Muscle layer of duodenum (tissue), 2 donors: ENCODE data around the gene ELMO1.

Experiments
- H3K27ac ChIP-seq: one replicate; pipeline ENCODE4 v1.7.0; 2013; ENCODE audit warnings: mild to moderate bottlenecking, low read length
- H3K27me3 ChIP-seq: one replicate; pipeline ENCODE4 v1.7.0; 2013; ENCODE audit warnings: low read depth, mild to moderate bottlenecking, control low read depth, low read length
- H3K36me3 ChIP-seq, 2 donors: one replicate each; pipeline ENCODE4 v1.7.0; 2013; ENCODE audit warnings: low read length in 2 of 2, control low read depth in 1 of 2, mild to moderate bottlenecking in 1 of 2; ENCODE audit not compliant: insufficient read depth in 2 of 2, control insufficient read depth in 1 of 2
- H3K4me1 ChIP-seq, 2 donors: one replicate each; pipeline ENCODE4 v1.7.0; 2013; ENCODE audit warnings: low read length in 2 of 2, mild to moderate bottlenecking in 2 of 2, control low read depth in 1 of 2, moderate library complexity in 1 of 2; ENCODE audit not compliant: insufficient read depth in 2 of 2, control insufficient read depth in 1 of 2
- H3K4me3 ChIP-seq, 2 donors: one replicate each; pipeline ENCODE4 v1.7.0; 2013; ENCODE audit warnings: low read length in 2 of 2, low read depth in 1 of 2, mild to moderate bottlenecking in 1 of 2
- H3K9me3 ChIP-seq, 2 donors: one replicate each; pipeline ENCODE4 v1.7.0; 2013; ENCODE audit warnings: low read length in 2 of 2, control low read depth in 1 of 2, mild to moderate bottlenecking in 1 of 2; ENCODE audit not compliant: control insufficient read depth in 1 of 2
- donor health status: healthy.

Gene ELMO1

DNA sequence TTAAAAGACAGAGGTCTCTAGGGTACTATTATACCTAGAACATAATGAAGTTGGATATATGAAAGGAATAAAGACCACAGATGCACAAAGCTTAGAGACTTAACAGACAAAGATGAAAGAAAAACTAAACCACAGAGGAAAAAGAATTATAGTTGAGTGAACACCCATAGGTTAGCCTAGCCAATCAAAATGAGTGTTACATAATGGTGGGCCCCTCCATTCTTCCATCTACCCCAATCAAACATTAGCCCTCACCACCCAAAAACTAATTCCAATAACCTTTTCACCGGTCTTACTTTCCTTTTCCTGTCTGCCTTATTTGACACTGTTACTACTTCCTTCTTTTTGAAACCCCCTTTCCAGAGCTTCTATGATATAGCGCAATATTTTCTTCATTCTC is 130.1 kb downstream of the ELMO1 start:
- no peak overlapping the region for H3K27ac ChIP-seq
- peaks cover 0 to 3% of the 10 kb centered on the region in 2 donors for H3K4me1 ChIP-seq

DNA sequence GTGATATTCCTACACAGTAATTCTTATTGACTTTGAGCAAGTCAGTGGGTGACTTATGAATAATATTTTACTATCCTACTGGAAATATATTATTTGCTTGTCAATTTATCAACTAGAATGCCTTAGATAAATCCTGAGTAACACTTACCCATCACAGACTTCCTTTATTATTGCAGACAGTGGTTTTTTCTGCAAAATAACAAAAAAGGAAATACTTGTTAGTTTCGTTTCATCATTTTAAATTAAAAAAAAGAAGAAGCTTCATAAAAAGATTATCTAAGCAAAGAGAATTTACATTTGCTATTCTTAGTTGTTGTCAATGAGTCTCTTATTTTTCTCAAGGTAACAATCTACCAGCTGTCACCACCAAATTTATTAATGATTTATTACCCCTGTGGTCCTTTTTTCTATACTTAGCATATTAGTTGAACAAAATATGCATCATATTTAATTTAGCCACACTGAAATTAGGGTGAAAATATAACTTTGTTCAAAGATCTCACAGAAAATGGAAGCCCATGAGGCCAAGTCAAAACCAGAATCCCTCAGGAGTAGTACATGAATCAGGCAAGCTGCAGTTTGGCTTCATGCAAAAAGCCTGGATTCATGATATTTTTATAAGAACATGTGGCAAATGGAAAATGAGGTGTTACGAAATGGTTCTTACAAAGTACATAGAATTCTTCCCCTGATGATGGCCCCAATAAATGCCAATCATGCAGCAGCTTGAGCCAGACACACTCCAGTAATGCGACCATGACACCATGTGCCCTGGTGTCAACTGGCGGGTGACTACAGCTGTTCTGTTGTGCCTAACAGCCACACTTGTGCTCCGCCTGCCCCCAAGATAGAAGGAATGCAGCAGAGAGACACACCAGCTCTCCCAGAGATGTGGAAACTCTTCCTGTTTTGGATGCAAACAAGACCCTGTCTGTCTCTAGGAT is 132.6 kb downstream of the ELMO1 start:
- Histone ChIP-seq H3K4me3 (no peak overlapping the region), H3K27ac (no peak overlapping the region), H3K9me3 (no peaks in the 10 kb centered on the region), H3K4me1 (peaks cover 0 to 10% of the 10 kb centered on the region in 2 donors), H3K27me3 (no peaks in the 10 kb centered on the region), H3K36me3 (no peaks in the 10 kb centered on the region)

More for the DNA sequence above, 130.1 kb downstream of the ELMO1 start:
- H3K9me3 ChIP-seq = no peaks in the 10 kb centered on the region
- H3K36me3 ChIP-seq = no peaks in the 10 kb centered on the region
- no peak overlapping the region for H3K4me3 ChIP-seq
- no peaks in the 10 kb centered on the region for H3K27me3 ChIP-seq

DNA sequence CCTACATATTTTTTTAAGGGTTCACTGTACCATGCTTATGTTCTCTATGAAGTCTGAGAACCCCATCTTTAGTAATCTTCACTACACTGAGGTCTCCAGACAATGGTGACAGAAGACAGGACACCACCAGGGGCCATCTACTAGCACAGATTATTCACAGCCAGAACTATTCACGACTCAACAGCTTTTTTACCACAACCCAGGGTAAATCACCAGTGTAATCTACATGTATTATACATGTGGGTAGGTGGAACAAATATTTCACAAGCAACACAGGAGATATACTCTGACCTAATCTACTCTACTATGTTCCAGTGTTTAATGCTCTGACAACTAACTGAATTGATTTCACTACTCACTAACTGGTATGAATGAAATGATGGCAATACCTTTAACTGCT is 136.1 kb downstream of the ELMO1 start:
- no peaks in the 10 kb centered on the region for H3K27me3 ChIP-seq
- H3K9me3 ChIP-seq = no peaks in the 10 kb centered on the region
- H3K4me3 ChIP-seq = no peak overlapping the region
- H3K36me3 ChIP-seq = no peaks in the 10 kb centered on the region
- peaks cover 7 to 22% of the 10 kb centered on the region in 2 donors for H3K4me1 ChIP-seq
- H3K27ac ChIP-seq = no peak overlapping the region

DNA sequence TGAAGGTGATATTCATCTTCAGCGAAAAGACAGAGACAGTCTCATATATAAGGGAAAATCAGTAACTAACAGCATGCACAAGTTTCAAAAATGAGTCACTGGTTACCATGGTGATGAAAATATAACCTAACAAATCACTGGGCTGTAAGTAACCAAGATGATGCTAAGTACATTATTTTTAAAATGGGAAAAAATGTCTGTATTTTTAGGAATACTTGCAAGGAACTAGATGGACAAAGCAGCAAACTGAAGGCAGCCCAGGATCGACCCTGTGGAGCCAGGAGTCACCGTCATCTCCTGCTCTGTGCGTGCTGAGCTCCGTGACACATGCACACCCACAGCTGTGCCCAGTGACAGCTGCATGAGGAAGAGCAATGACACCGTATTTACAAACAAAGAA is 137.3 kb downstream of the ELMO1 start:
- Histone ChIP-seq H3K27ac (peak overlapping the region; percentile 2), H3K27me3 (no peaks in the 10 kb centered on the region), H3K9me3 (no peaks in the 10 kb centered on the region), H3K4me3 (no peak overlapping the region), H3K4me1 (peaks cover 7 to 19% of the 10 kb centered on the region in 2 donors), H3K36me3 (no peaks in the 10 kb centered on the region)

DNA sequence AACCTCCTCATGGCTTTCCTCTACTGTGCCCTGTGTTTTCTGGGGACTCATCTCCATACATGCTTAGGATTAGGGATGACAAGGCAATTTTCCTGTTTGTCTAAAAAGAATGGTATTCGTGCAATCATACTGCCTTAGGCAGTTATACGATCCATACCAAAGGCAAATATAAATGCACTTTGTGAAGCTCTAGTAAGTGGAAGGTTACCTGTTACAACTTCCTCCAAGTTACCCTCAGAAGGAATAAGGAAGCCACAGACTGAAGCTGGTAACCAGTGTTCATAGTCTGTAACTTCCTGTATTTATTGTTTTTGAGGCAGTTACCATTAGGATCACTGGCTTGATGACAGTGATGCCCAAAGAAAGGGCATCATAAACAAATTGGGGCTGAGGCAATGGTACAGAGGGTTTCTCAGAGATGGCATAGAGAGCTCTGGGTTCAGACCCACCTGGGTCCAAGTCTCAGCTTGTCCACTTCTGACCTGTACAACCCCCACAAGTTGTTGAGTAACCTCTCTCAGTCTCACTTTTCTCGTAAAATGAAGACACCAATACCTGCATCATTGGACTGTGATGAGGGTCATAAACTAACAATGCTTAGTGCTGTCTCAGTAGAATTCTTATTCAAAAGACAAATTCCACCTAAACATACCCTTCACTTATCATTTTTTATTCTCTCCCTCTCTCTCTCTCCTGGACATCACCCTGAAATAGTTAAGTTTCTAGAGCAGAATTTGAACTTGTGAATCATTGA is 138.2 kb downstream of the ELMO1 start:
- Histone ChIP-seq H3K27ac (peak overlapping the region; percentile 2), H3K36me3 (no peaks in the 10 kb centered on the region), H3K4me3 (no peak overlapping the region), H3K4me1 (peaks cover 7 to 19% of the 10 kb centered on the region in 2 donors), H3K27me3 (no peaks in the 10 kb centered on the region), H3K9me3 (no peaks in the 10 kb centered on the region)

DNA sequence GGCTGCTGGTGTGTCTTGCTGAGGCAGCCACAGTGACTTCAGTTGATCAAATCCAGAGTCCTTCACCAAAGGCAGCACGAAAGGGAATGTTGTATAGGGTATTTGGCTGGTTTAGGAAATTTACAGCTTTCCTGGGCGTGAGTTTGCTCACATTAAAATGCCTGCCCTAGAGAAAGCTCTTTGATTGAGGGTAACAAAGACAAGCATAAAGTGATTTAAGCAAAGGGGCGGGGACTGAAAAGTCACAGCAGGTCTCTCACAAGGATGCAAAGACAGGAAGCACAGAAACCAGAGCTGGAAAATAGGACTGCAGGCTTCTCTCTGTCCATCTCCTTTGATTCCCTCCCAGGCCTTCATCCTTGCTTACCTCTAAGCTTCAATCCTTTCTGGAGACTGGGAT is 139.2 kb downstream of the ELMO1 start:
- H3K36me3 ChIP-seq = no peaks in the 10 kb centered on the region
- H3K4me1 ChIP-seq = peaks cover 7 to 22% of the 10 kb centered on the region in 2 donors

DNA sequence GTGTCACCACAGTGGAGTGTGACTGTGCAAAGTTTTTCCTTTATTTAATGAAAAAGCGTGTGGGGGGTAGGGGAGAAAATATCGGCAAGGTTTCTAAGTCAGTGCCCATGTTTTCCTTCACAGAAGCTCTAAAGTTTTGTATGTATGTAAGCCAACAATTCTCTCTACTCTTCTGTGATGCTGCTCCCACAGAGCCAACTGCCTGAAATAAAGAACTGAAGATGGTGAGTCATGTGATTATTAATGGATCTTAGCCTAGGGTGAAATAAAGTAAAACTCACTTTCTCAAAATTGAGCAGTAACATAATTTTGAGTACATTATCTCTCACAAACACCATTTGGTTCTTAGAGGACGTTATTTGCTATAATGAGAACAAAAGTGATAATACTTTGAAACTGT is 143.7 kb downstream of the ELMO1 start:
- Histone ChIP-seq H3K27ac (no peak overlapping the region), H3K9me3 (no peaks in the 10 kb centered on the region), H3K36me3 (peaks cover 0 to 4% of the 10 kb centered on the region in 2 donors), H3K27me3 (no peaks in the 10 kb centered on the region), H3K4me1 (peaks cover 0 to 5% of the 10 kb centered on the region in 2 donors), H3K4me3 (no peak overlapping the region)

More for the DNA sequence above, 139.2 kb downstream of the ELMO1 start:
- H3K27me3 ChIP-seq = no peaks in the 10 kb centered on the region
- no peak overlapping the region for H3K27ac ChIP-seq
- no peaks in the 10 kb centered on the region for H3K9me3 ChIP-seq
- no peak overlapping the region for H3K4me3 ChIP-seq

DNA sequence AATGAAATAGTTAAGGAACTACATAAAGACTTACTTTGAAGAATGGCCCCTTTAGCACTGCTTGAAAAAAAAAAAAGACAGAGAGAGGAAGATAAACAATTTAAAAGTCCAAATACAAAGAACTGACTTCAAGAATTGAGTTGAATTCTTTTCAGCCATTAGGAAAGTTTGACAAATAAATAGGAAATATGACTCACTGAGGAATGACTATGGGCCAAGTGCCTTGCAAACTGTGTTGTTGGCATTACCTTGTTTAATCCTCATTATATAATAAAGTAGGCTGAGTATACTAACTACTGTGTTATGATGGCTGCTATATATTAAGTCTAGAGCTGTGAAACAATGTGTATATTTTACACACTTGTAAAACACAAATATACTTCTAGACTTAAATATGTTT is 151.1 kb downstream of the ELMO1 start:
- Histone ChIP-seq H3K27ac (no peak overlapping the region), H3K36me3 (peaks cover 0 to 4% of the 10 kb centered on the region in 2 donors), H3K4me1 (no peaks in the 10 kb centered on the region), H3K4me3 (no peak overlapping the region), H3K27me3 (no peaks in the 10 kb centered on the region), H3K9me3 (no peaks in the 10 kb centered on the region)

DNA sequence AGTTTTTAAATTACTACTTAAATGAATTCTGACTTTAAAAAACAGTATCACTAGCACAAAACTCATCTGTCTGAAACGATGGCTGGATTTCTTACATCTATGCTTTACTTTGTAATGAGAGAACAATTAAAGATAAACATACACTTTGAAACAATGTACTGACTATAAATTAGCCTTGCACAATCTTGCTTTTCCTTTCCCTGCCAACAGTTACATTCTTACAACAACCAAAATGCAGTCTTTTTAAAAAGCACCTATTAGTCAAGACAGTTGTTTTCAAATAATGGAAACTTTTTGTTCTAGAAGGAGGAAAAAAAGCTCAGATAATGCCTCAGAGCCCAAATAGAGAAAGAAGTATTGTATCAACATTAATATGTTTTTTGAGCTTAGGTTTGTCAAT is 153.3 kb downstream of the ELMO1 start:
- H3K4me1 ChIP-seq = no peaks in the 10 kb centered on the region
- no peaks in the 10 kb centered on the region for H3K27me3 ChIP-seq
- H3K36me3 ChIP-seq = no peaks in the 10 kb centered on the region
- no peaks in the 10 kb centered on the region for H3K9me3 ChIP-seq
- H3K4me3 ChIP-seq = no peak overlapping the region
- H3K27ac ChIP-seq = no peak overlapping the region

DNA sequence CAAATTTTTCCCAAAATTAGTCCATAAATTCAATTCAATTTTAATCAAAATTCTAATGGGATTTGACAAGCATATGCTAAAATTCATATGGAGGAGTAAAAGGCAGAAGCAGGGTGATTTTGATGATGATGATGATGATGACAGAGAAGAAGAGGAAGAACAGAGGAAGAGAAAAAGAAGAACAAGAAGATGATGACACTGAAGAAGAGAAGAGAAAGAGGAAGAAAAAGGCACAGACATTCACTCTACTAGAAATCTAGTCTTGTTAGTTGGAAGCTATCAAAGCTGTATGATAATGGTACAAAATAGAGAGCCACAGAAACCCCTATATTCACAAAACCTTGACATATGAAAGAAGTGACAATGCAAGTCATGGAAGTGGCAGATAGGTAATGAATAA is 157.9 kb downstream of the ELMO1 start:
- Histone ChIP-seq H3K27me3 (no peaks in the 10 kb centered on the region), H3K4me3 (no peak overlapping the region), H3K9me3 (no peaks in the 10 kb centered on the region), H3K36me3 (no peaks in the 10 kb centered on the region), H3K4me1 (peaks cover 4 to 15% of the 10 kb centered on the region in 2 donors), H3K27ac (no peak overlapping the region)

DNA sequence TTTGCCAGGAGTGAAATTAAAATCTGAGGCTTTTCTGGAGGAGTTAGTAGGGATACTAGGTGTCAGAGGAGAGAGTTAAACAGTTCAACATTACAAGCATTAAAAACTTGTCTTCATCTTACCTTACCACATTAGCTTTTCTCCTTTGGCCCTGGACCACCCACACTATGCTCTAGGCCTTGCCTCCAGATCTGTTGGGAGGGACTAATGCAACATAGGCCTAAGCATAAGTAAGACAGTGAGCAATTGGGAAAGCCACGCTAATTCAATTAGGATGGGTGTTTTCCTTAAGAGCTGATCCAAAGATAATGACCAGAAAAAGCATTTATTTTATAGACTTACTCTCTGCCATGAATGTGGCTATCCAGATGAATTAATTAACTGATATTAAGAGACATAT is 158.9 kb downstream of the ELMO1 start:
- Histone ChIP-seq H3K27ac (no peak overlapping the region), H3K36me3 (no peaks in the 10 kb centered on the region), H3K9me3 (no peaks in the 10 kb centered on the region), H3K4me3 (no peak overlapping the region), H3K27me3 (no peaks in the 10 kb centered on the region), H3K4me1 (peaks cover 4 to 22% of the 10 kb centered on the region in 2 donors)
